ENCODE results near the gene PARD3B.

Gene PARD3B

DNA sequence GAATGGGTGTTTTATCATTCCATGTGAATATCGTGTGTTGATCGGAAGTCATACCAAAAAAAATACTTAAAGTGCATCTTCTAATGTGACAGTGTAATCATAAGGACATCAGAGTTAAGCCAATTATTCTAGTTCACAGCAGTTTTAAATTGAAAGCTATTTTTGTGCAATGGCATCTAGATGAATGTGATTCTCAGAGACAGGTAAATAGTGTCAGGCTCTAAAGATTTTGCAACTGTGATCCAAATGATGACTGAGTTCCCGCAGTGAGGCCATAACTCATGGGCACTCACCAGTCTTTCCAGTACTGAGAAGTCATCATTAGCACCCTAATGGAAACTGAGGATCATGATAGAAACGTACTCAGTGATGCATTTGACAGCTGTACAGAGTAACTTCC, 542.6 kb downstream of the PARD3B start:
- no peak for DNase-seq

DNA sequence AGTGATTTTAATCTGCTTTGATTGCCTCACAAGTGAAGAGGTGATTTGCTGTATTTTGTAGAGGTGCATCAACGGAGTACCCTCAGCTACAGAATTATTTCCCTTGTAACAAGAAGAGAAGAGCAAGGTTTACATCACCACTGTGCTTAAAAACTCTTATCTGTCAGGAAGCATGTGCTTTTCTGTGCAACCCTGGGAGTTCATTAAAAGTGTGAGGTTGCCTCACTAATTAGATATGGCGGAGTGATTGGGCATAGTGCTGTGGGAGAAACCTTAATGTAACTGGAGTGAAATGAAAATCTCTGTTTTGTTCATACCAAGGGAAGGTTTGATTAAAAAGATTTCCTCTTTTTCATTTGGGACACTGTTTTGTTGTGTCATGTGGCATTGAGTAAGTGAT, 544.7 kb downstream of the PARD3B start:
- no peak for DNase-seq

DNA sequence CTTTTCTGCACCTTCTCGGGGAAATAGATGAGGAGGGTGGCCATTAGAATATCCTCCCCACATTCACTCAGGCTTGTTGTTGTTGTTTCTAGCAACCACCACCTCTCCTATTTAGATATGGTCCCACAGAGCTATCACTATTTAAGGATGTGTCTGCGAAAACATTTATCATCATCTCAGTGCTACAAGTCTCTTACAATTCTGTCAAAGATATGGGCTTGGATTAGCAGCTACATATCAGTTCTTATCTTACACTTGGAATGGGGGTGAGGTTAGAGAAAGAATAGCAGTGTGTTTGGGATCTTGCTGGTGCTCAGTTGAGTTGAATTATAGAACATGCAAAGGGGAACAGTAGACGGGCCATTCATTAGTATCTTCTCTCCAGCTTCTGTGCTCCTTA, 546.1 kb downstream of the PARD3B start:
- no peak for DNase-seq

DNA sequence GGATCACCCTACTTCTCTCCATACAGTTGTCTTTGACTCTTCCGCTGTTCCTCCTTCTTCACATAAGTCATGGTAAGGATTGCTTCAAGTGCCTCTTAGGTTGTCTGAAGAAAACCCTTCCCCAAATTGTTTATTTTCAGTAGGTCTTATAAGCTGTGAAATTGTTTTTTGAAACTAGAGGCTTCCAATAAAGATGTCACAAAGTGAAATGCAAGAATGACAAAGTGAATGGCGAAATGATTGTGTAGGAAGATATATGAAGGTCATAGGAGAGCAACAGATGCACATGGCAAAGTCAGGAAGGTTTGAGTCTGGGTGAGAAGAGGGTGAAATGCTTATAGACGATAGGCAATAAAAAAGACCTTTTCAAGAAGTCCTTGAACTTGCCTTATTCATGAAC, 548.8 kb downstream of the PARD3B start:
- DNase-seq: no peak

DNA sequence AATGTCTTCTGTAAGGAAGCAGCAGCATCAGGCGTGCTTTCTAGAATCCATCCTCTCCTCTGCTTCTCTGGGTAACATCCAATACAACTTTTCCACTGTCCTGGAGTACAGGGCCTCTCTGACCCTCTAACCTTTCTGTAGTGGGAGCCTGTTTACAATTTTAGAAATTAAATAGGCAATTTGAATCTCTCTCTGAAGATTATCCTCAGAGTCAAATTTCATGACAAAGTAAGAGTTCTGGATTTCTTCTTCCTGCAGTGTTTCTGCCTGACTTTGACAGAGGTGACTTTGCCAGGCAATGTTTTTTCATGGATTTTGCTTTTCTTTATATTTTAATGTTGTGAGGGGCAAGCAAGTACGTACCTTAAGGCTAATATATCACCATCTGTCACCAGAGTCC, 558.4 kb downstream of the PARD3B start:
- DNase-seq: no peak

DNA sequence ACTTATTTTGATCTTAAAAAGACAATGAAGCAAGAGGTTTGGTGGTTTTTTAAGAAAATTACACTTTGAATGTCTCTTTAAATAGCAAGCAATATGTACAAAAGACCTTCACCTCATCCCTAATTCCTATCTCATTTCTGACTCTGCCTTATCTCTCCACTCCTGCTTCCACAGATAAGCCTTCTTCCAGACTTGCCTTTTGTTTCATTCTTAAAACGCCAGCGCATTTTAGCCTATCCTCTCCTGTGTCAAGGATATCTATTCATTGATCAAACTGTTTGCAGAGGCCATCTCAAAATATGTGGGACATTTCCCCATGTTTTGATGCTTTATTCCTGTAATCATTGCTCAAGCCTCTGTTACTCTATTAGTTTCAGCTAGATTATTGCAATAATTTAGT, 562.5 kb downstream of the PARD3B start:
- DNase-seq: no peak

DNA sequence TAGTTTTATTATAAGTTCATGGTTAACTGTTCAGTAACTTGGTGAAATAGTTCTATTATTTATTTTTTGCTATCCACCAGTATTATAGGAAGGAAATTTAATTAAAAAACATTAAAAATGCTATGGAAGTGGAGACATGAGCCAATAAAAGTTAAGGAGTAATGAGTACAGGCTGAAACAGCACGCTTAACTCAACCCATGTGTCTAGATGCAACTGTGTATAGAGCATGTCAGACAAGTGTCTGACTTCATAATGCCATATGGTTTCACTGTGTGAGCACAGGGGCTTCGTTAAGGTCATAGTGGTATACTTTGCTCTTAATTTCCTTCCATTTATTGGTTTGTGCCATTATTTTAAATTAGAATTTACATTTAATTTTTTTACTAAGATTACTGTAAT, 570.2 kb downstream of the PARD3B start:
- DNase-seq: no peak

DNA sequence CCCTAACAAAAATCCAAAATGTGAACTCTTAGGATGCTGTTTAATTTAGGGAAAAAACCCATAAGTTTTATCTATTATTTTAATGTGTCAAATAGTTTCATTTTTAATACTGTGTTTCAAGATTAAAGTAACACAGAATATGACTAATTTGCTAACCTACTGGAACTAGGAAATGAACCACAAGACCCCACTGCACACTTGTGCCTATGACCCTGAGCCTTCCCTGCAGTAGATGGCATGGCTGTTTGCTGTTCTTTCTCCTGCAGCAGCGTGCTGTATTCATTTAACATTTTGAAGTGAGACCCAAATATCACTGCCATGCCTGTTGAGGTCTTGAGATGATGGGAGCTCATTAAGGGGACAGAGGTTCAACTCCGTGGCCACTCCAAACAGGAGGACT, 571.9 kb downstream of the PARD3B start:
- no peak for DNase-seq

DNA sequence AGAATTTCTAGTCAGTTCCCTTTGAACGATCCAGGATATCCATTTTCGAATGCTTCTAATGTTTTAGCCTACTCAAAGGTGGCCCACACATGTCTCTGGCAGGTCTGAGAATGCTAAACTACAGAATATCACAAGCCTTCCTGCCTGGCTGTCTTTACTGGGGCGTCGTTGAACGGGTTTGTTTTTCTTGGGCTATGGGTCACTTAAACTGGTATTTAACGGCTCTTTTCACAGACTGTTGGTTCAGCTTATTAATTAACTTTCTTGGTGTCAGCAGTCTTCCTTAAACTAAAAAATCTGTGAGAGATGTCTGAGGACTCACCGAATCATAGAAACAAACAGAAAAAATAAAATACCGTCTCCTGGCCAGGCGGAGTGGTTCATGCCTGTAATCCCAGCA, 573.9 kb downstream of the PARD3B start:
- DNase-seq: no peak

DNA sequence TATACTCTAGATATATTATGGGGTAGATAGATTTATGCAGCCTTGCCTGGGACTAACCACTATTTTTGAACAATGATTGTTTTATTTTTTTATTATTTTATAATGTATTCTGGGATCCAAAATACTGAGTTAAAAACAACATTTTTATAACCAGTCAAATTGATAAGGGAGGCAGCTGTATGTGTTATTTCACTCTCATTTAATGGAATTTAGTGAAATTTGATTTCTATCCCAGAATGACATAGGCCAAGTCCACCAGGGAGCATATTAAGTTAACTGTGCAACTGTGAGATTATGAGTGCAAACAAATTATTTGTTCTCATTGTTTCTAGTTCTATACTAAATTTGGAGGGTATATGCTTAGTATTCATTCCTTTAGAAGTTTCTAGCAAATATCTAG, 583.5 kb downstream of the PARD3B start:
- DNase-seq: no peak

DNA sequence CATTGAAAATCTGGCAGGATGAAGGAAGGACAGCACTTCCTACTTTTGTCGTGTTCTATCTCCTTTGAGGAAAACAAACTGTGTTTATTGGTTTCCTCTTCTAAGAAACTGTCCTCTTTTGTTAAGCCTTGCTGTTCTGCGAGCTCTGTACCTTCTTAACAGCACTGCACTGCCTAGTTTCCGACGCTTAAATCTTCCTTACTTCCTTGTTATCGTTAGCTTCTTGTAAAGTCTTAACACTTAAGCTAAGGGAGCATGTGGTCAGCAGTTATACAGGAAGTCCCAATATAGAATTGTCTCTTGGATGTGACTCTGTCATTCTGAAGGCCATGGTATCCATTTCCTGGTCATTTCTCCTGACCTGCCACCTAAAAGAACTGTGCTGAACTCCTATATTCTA, 584.3 kb downstream of the PARD3B start:
- no peak for DNase-seq

DNA sequence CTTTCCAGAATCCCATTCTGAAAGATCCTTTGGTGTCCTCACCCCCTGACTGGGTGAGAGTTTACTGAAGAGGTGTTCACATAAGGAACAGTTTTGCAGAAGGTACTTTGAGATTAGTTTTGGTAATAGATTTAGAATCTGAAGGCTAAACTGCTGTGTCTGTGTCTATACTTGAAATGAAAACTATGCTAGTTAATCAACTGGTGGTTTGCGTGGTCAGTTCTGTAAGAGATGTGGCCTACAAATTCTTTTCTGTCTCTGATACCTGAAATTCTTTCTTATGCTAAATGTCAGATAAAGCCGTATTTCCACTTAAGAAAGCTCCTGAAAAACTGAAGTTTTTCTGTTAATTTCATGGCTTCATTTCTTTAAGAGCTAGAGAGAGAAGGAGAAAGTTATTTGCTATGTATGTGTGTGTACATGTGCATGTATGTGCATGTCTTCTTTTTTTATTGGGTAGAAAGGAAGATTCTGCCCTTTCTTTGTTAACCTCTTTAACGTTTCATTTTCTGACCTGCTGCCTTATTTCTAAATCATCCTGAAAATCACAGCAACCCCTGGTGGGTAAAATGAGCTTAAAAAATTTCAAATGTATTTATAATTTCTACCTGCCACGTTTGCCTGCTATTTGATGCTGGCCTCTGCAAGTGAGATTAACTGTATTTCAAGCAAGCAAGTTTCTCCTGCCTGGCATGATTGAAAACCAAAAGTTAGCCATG, 585.0 kb downstream of the PARD3B start:
- no peak for DNase-seq

DNA sequence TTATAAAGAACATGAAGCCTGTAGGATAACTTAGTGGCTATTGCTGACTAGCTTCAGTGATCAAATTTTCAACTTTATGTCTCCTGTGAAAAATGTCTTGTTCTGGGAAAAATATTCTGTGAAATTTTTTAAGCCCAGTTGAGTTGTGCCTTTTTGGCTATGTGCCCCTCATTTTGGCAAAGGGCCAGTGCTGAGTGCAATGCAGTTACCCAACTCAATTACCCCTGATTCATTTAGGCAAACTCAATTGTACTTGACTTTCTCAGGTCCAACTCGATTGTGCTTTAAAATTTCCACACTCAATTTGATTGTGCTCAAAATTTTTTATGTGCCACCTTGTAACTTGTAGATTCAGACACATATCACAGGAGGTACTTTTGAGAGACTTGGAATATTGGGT, 588.3 kb downstream of the PARD3B start:
- DNase-seq: no peak

DNA sequence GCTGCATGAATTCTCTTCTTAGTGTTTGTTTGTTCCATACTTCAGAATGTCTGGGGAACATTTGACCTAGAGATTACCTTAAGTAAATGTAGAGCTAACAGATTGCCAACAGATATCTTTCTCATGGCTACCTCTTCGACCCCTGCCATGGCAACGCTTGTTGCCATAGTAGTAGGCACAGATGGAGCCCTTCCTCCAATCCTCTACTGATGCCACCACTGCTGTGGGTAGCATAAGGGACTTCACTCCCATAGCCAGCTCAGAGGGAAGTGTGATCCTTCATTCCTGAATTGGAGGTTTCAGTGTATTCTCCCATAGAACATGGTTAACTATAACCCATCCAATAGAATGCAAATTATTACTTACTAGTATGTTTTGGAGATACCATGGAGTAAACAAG, 593.5 kb downstream of the PARD3B start:
- no peak for DNase-seq

DNA sequence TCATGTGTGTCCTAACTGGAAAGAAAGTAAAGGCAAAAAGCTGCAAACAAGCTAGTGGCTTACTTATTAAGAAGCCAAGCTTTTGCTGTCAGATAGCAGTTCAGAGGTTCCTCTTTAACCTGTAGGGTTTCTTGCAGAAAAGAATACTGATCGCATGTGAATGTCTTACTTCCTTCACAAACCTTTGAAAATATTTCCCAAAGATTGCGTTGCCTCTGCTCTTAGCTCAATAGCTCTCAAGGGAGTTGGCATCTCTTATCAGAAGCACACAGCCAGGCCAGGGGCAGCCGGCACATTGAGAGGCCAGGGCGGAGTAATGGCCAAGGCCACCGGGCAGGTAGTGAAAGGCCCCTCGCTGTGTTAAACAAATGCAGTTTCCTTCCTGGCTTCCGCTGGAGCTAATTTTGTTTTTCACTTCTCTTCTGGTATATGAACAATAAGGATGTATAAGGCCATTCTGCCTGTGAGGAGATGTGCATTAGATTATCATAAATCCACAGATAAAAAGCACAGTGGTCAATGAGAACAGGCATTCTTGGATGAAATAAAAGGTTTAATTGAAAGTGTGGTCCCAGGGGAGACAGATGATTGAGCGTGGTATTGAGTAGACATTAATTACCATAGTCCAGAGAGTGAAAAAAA, 594.7 kb downstream of the PARD3B start:
- no peak for DNase-seq

DNA sequence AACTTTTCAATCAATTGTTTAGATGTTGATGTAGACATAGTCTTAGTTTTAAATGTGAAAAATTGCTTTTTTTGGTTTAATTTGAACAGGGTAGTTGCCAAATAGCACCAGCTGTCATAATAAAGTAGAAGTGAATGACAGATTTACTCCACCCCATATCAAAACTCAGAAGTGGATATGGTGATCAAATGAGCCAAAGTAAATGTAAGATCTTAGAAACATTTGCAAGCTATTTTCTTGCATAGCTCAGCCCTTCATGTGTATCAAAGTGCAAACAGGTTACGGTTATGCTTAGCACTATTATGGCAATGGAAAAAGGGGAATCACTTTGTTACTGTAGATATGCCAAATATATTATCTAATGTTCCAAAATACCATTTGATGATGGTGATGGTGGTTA, 596.1 kb downstream of the PARD3B start:
- no peak for DNase-seq

DNA sequence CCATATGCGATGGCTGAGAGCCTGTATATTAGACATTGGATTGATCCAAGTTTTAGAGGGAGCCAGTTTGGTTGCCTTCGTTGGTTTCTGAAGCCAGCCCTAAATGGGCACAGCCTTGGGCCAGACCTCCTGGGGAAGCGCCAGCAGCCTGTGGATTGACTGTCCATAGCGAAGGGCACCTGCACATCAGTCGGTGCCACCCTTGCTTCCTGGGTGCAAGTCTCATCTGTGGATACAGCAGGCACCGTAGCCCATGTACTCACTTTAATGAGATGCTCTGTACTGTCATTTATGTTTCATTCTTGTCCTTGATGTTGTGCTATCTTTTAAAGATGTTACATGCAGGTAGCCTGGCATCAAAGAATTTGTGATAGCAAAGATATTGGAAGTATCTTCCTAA, 600.6 kb downstream of the PARD3B start:
- no peak for DNase-seq

DNA sequence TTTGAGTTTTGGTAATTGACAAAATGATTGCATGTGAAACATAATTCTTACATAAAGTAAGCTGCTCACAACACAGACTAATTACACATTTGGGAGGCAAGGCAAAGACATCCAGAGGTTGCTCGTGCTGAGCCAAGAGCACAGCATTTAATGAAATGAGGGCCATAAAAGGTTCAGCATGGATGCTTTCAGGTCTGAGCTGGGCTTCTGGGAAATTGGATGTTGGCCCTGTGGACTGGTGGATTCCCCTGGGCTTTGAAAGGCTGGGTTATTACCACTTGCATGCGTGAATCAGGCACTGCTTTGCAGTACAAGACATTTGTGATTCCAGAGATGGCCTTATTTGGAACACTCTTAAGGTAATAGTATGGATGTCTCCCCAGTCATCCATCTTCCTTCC, 603.5 kb downstream of the PARD3B start:
- no peak for DNase-seq

DNA sequence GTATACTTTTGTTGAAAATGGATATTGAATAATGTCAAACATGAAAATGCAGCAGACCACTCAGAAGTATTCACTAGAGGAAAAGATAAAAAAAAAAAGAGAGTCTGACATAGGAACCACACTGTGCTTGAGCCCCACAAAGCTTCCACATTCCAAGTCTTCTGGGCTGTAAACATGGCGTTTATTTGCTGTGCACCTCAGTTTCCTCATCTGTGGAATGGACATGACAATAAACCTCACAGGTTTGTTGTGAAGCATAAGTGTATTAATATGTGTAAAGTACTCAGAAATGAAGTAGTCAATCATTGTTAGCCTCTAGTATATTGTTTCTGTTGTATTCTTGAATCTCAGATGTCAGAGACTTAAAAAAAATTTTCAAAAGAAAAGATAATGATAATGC, 611.2 kb downstream of the PARD3B start:
- no peak for DNase-seq

DNA sequence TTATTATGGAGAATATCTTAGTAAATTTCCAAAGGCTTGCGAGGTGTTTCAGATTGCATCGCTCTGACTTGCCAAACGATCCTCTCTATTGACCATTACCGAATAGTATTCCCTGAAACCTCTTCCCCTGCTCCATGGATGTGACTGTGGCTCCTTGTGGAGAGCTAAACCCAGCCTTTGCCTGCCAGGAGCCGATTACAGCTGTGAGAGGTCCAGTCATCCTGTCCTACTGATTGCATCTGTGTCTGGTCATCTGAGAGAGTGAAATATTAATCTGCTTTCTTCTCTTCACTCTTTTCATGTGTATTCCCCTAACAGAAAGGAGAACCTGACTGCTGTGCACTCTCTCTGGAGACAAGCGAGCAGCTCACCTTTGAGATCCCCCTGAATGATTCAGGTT, 613.1 kb downstream of the PARD3B start:
- DNase-seq: no peak

DNA sequence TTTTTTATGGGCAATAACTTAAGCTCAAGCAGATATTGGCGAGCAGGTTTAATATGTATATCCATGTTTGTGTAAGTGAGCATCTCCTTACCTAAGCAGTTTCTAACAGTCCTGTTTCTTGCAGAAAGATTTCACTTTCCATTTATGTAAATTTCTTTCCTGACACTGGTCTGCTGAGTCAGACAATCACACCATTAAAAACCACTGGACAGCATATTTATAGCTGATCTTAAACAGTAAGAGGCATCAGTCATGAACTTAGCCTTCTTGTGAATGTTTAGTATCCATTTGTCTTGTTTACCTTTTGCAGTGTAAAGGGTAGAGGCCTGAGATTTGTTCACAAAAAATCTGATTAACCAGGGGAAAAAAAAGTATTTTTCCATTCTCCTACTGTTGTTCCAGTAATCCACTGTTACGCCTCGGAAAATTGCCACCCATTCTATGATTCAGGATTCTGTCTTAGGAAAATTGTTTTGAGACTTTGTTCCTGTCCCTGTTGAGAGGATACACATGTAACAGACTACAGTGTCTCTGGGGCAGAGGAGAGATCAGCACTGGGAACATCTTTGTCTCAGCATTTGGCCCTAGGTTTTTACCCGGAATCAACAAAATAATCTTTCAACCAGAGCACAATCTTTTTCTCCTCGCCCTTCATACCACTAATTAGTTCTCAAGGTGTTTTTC, 616.0 kb downstream of the PARD3B start:
- no peak for DNase-seq

DNA sequence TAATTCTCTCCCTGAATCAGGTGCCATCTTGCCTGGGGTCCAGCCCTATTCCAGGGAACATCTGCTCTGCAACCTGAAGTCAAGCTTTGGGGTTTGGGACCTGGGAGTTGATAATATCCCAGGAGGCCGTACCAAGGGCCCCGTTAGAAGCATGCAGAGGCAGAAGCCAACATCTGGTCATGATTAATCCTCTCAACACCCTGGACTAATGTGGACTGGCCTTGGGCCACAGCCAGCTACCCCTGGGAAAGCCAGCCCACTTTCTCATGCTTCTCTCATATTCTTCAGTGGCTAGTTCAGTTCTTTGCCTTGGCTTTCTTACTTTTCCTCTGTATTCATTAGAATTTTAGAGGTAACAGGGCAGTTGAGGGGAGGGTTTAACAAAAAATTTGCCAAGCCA, 621.5 kb downstream of the PARD3B start:
- no peak for DNase-seq

DNA sequence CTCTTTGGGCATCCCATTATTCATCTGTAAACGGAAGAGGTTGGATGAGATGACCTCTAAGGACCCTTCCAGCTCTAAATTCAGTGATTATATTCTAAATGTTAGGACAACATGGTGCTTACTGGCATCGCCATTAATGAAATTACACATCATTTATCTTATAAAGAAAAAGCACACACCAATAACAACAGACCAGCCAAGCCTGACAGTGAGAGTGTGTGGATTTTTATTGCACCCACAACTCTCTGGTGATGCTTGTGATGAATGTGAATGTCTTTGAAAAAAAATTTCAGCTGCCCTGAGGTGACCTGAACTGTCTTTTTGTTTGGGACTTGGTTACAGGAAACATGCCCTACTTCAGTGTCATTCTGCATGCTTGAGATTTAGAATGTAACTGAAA, 623.7 kb downstream of the PARD3B start:
- no peak for DNase-seq

DNA sequence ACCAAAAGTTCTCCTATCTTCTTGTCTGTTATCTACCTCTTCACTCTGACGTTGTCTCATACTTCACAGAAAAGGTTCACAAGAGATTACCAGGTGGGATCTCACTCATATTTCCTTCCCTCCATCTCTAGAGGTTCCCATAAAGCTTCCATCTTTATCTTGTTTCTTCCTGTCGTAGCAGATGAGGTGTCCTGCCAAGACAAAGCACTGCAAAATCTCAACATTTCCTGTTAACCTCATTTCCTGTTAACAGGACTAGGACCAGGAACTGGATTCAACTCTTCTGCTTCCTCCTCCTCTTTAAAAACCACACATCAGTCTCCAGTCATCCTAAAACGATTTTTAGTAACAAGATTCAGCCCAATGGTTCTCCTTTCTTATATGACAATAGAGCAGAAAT, 624.2 kb downstream of the PARD3B start:
- DNase-seq: no peak

DNA sequence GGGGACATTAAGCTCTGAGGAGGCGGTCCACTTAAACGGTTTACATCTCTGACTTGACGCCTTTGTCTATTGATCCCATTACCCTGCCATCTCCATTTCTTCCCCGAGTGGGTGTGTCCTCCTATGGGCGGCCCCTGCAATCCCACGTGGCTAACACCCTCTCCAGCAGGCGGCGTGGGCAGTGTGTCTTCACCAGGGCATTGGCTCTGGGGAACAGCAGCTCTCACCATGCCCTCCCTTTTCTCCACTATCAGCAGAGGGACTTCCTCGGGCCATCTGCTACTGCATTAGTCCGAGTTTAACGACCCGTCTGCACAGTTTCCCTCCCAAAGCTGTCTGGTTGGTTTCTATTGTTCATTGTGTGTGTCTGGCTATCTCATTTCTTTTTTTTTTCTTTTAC, 625.1 kb downstream of the PARD3B start:
- DNase-seq: no peak
